ENCODE measurements around the gene P2RY6. TPM values are rescaled to one million over a fixed set of nuclear protein-coding genes. Genes with fewer than 3 reads are reported as not detected.

Gene P2RY6
- total RNA-seq, 4 donors from 2014 or later, result 0.46 to 0.81 TPM; not detected in 2

DNA sequence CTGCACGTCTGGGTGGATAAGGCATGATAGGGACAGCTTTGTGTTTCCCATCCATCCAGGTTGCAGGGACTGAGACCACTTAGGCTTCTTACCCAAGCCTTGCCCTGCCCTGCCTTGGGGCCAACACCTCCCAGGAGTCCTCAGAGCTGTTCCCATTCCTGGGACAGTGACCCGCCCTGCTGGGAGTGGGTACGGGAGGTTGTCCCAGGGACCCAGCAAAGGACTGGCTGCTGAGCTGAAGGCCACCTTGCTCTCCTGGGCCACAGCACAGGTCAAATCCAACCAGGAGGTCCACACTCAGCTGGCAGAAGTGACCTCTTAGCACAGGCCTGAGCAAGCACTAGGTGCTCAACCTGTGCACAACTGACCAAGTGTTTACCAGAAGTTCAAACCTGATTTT lies 19.1 kb downstream of the P2RY6 start:
- intact Hi-C loops (cut with DNase I; ENCODE audit: low total_unique reads), result no loop called here
- WGBS, 2 donors, result 80 to 92% methylated on average over 3 of the region's 3 CpGs
- H3K4me3 ChIP-seq (ENCODE audit: low read depth, poor library complexity, severe bottlenecking), result no peak overlapping the region
- no peak for DNase-seq (ENCODE audit: low spot score in 2 of 2)
- TF ChIP-seq, protein P1, sequence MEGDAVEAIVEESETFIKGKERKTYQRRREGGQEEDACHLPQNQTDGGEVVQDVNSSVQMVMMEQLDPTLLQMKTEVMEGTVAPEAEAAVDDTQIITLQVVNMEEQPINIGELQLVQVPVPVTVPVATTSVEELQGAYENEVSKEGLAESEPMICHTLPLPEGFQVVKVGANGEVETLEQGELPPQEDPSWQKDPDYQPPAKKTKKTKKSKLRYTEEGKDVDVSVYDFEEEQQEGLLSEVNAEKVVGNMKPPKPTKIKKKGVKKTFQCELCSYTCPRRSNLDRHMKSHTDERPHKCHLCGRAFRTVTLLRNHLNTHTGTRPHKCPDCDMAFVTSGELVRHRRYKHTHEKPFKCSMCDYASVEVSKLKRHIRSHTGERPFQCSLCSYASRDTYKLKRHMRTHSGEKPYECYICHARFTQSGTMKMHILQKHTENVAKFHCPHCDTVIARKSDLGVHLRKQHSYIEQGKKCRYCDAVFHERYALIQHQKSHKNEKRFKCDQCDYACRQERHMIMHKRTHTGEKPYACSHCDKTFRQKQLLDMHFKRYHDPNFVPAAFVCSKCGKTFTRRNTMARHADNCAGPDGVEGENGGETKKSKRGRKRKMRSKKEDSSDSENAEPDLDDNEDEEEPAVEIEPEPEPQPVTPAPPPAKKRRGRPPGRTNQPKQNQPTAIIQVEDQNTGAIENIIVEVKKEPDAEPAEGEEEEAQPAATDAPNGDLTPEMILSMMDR (IDR thresholded peaks at IDR 0.05), result no peak
- TF ChIP-seq POLR2A (IDR thresholded peaks at IDR 0.05), result no peak

DNA sequence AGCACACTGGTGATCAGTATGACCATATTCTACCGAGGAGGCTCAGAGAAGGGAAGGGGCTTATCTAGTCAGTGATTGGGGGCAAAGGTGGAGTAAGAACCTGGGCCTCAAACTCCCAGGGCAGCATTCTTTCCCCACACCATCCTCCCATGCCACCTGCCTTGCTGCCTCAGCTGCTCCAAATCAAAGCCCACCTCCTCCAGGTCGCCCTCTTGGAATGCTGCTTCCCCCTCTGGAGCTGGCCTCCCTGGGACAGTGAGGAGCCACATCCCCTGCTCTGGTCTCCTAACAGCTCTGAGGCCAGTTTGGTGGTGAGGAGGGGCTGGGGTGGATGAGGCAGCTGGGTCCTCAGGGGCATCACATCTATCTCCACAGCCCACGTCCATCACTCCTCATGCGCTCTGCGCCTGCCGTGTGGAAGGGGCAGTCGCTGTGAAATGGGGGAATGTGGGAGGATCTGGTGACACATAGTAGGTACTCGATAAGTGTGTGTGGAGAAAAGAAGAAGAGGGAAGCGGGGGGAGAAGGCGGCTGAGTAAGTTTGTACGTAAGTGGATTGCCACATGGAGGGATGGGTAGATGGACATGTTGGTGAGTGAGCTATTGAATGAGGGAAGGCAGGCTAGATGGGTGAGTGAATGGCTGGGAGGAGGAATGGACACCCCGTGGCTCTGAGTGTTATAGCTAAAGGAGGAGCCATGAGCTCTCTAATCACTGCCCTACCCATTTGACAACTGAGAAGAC lies 19.8 kb downstream of the P2RY6 start:
- no peak for DNase-seq (ENCODE audit: low spot score in 2 of 2)
- TF ChIP-seq, protein P1 (IDR thresholded peaks at IDR 0.05), result no peak
- TF ChIP-seq POLR2A (IDR thresholded peaks at IDR 0.05), result no peak
- WGBS, 2 donors, result 83 to 85% methylated on average over 11 to 12 of the region's 12 CpGs
- H3K4me3 ChIP-seq (ENCODE audit: low read depth, poor library complexity, severe bottlenecking), result no peak overlapping the region
- intact Hi-C loops (cut with DNase I; ENCODE audit: low total_unique reads), result no loop called here

DNA sequence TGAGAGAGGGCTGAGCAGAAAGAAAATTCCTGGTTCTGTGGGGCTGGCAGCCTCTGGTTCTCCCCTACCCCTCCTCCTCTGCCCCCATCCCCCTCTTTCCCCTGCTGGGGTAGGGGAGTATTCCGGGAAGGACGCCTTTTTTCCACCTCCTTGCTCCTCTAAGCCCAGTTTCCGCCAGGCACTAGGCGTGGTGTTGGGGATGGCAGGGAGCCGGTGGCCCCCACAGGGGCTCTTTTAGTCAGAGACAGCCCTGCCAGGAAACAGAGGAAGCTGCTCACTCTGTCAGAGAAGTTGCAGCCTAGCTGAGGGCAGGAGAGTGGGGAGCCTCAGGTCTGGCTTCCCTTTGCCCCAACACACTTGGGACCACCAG lies 20.4 kb downstream of the P2RY6 start:
- WGBS, 2 donors, result 46 to 66% methylated on average over 5 of the region's 5 CpGs
- intact Hi-C loops (cut with DNase I; ENCODE audit: low total_unique reads), result no loop called here
- H3K4me3 ChIP-seq (ENCODE audit: low read depth, poor library complexity, severe bottlenecking), result no peak overlapping the region
- DNase-seq (ENCODE audit: low spot score in 2 of 2), result no peak
- TF ChIP-seq, protein P1 (IDR thresholded peaks at IDR 0.05), result no peak
- TF ChIP-seq POLR2A (IDR thresholded peaks at IDR 0.05), result no peak

DNA sequence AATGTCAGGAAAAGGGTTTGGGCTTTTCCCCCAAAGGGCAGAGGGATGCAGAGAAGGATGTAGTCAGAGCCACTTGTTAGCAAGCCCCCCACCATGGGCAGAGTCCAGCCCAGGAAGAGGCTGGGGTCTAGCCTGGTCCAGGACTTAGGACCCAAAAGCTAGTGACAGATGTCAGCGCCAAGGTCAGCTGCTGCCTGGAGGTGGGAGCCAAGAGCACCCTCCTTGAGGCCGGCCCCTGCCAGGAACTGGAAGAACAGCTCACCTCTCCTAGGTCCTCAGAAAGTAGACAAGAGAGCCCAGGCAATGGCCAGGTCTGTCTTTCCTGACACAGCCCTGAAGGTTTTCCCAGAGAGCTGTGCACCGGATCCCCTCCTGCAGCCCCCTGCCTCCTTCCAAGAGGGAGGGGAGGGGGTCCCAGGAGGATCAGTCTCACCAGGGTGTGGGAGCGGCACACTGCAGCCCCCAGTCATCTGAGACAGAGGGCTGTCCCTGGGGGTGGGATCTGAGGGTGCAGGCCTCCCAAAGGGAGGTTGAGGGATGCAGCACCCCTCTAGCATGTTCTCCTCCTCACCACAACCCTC lies 21.3 kb downstream of the P2RY6 start:
- TF ChIP-seq POLR2A (IDR thresholded peaks at IDR 0.05), result no peak
- intact Hi-C loops (cut with DNase I; ENCODE audit: low total_unique reads), result no loop called here
- H3K4me3 ChIP-seq (ENCODE audit: low read depth, poor library complexity, severe bottlenecking), result no peak overlapping the region
- WGBS, 2 donors, result 88 to 91% methylated on average over 4 of the region's 4 CpGs
- no peak for DNase-seq (ENCODE audit: low spot score in 2 of 2)

DNA sequence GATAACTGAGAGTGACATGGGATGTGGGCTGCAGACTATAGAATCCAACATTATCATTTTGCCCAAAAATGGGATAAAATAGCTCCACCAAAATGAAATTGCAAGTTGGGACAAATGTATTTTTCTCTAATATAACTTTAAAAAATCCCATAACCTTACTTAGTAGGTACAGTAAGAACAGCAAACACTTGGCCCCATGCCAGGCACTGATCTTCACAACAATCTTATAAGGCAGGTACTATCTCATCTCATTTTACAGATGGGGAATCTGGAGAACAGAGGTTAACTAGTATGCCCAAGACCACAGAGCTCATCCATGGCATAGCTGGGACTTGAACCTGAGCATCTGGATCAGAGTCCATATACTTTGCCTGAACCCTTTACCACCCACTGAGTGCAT lies 22.5 kb downstream of the P2RY6 start:
- no peak overlapping the region for H3K4me3 ChIP-seq (ENCODE audit: low read depth, poor library complexity, severe bottlenecking)
- DNase-seq (ENCODE audit: low spot score in 2 of 2), result no peak
- no peak for TF ChIP-seq POLR2A (IDR thresholded peaks at IDR 0.05)
- TF ChIP-seq, protein P1 (IDR thresholded peaks at IDR 0.05), result no peak
- intact Hi-C loops (cut with DNase I; ENCODE audit: low total_unique reads), result no loop called here

DNA sequence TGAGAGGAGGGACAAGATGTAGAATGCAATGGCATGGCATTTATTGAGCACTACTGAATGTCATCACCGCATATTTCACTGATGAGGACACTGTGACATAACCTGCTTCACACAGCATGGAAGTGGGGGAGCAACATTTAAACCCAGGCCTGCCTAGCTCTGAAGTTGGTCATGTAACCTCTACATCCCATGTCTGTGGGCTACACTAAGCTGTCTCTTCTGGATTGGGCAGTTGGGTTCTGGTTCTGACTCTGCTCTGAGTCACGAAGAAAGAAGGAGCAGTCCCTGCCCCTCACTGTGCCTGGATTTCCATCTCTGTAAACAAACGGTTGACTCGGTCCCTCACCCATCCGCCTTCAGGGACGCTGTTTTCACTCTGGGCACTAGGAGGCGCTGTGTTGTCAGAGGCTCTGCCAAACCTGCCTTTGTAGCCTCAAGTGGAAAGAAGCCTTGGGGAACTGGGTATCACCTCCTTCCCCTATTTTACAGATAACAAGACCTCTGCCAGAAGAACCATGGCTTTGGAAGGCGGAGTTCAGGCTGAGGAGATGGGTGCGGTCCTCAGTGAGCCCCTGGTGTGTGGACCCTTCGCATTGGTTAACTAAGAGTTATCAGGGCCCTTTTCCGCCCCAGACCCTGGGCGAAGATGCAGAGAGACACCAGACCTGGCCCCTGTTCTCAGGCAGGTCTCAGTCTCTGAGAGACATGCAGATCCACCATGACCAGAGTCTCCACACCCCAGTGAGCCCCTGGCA lies 23.3 kb downstream of the P2RY6 start:
- H3K4me3 ChIP-seq (ENCODE audit: low read depth, poor library complexity, severe bottlenecking), result no peak overlapping the region
- intact Hi-C loops (cut with DNase I; ENCODE audit: low total_unique reads), result no loop called here
- TF ChIP-seq POLR2A (IDR thresholded peaks at IDR 0.05), result no peak
- TF ChIP-seq, protein P1 (IDR thresholded peaks at IDR 0.05), result no peak
- 45 to 51% methylated on average over 12 of the region's 12 CpGs for WGBS, 2 donors
- peak in 1 of 2 donors; percentile 92 for DNase-seq (ENCODE audit: low spot score in 2 of 2)

All from lower leg skin (tissue), 4 donors.